Spleen (tissue), 11 donors: Measurements from ENCODE around the gene OPRL1. TPM values are rescaled to one million over a fixed set of nuclear protein-coding genes. Genes with fewer than 3 reads are reported as not detected.

ENCODE experiments used
- DNase-seq: peaks from one replicate; pipeline ENCODE4 v3.0.0-alpha.2; 2020
- H3K27ac ChIP-seq, 8 donors: fragments of 200-600 bp; sonication (generic) in 7 of 8; 1 replicate in 4 of 8; 2 replicates in 4 of 8; pipeline versions ENCODE4 v1.5.0 to v1.8.0; 2016 to 2021; ENCODE audit warnings: inconsistent platforms in 4 of 8, mild to moderate bottlenecking in 4 of 8, moderate library complexity in 1 of 8
- H3K27me3 ChIP-seq, 7 donors: fragments of 200-600 bp; sonication (generic) in 6 of 7; replicated peaks in 1 of 7; 1 replicate in 4 of 7; 2 replicates in 3 of 7; pipeline versions ENCODE4 v1.5.0 to v1.8.0; 2016 to 2021; ENCODE audit warnings: inconsistent platforms in 3 of 7, mild to moderate bottlenecking in 1 of 7
- H3K36me3 ChIP-seq, 6 donors: fragments of 200-600 bp; sonication (generic) in 5 of 6; 1 replicate in 4 of 6; 2 replicates in 2 of 6; pipeline versions ENCODE4 v1.5.0 to v1.8.0; 2016 to 2021; ENCODE audit warnings: inconsistent platforms in 2 of 6
- H3K4me1 ChIP-seq, 6 donors: fragments of 200-600 bp; sonication (generic) in 5 of 6; 1 replicate in 3 of 6; 2 replicates in 3 of 6; pipeline versions ENCODE4 v1.5.0 to v1.8.0; 2016 to 2021; ENCODE audit warnings: inconsistent platforms in 3 of 6
- H3K4me3 ChIP-seq, 8 donors: fragments of 200-600 bp; sonication (generic) in 7 of 8; 1 replicate in 4 of 8; 2 replicates in 4 of 8; pipeline versions ENCODE4 v1.5.0 to v1.8.0; 2016 to 2021; ENCODE audit warnings: inconsistent platforms in 4 of 8, mild to moderate bottlenecking in 4 of 8, moderate library complexity in 2 of 8
- H3K9me3 ChIP-seq, 8 donors: fragments of 200-600 bp; sonication (generic) in 7 of 8; 1 replicate in 4 of 8; 2 replicates in 4 of 8; pipeline versions ENCODE4 v1.5.0 to v1.8.0; 2016 to 2021; ENCODE audit warnings: inconsistent platforms in 4 of 8
- CTCF ChIP-seq, 11 experiments: fragments of 200-600 bp in 7 of 11; fragments of 450-650 bp in 4 of 11; sonication (generic) in 4 of 11; IDR thresholded peaks in 8 of 11; conservative IDR thresholded peaks in 3 of 11; 1 replicate in 7 of 11; 2 replicates in 4 of 11; pipeline versions ENCODE4 v1.4.0 to v1.8.0; 2016 to 2021; ENCODE audit warnings: antibody characterized with exemption in 11 of 11, inconsistent platforms in 4 of 11, mild to moderate bottlenecking in 1 of 11
- POLR2A ChIP-seq, 3 donors: fragments of 450-650 bp; IDR thresholded peaks; one replicate each; pipeline ENCODE4 v1.5.1; 2017; ENCODE audit warnings: antibody characterized with exemption in 3 of 3, mild to moderate bottlenecking in 1 of 3
- POLR2AphosphoS5 ChIP-seq, 3 donors: sonication (generic); formaldehyde crosslinking; IDR thresholded peaks; one replicate each; pipeline ENCODE4 v1.5.1; 2017; ENCODE audit warnings: antibody characterized with exemption in 3 of 3
- WGBS, 5 donors: extraction: QIAGEN DNeasy Blood & Tissue Kit in 3 of 5; methylation state at CpG; one replicate each; pipeline versions ENCODE4 v1.1.5 to v1.1.7; 2013 to 2018; 5-methylcytosine and 5-hydroxymethylcytosine counted together
- intact Hi-C: fragments of 100-400 bp; cut with DNase I; formaldehyde crosslinking; loops from one replicate; pipeline ENCODE4 v1.15.0; 2023; ENCODE audit warnings: low total_unique reads
- polyA plus RNA-seq, 3 donors: library from polyadenylated mRNA; stranded (reverse); fragments of 200-250 nt; gene quantifications; one replicate each; pipeline ENCODE4 v1.2.1, GENCODE V29; 2013
- total RNA-seq, 7 donors: library from RNA; depleted of rRNA in 3 of 7; stranded (reverse); fragments of >200 nt in 3 of 7; fragmentation: NEBNext Ultra II Directional in 4 of 7; extraction: Animal tissue kit (Norgen Biotek cat#: 25700) in 4 of 7; gene quantifications; one replicate each; pipeline versions ENCODE4 v1.1.0 to v1.2.1, GENCODE V29; 2016 to 2021
- donor health status: healthy with polysubstance abuse.
- donor health status: DM: no; HTN: no; CAD: no; lungs with moderate emphysema.
- donor health status: DM: no; HTN: no; CAD: no.
- donor health status: Bipolar disorder and iron deficiency.
- donor health status: healthy.
- donor health status: DM: no; HTN: no; CAD: no.
- donor health status: DM: yes; HTN: yes; CAD: no.

Gene OPRL1
- total and polyA plus RNA-seq, 10 donors = 1.9 to 7.9 (median 5.0) TPM

- no peak for TF ChIP-seq POLR2A (IDR thresholded peaks at IDR 0.05)
- no peak for TF ChIP-seq POLR2AphosphoS5 (IDR thresholded peaks at IDR 0.05)
- TF ChIP-seq CTCF (IDR thresholded peaks at IDR 0.05 in 8 of 11, conservative IDR thresholded peaks at IDR 0.05 in 3 of 11) = no peak
- intact Hi-C loops = no loop called here
Measured at GRCh38 chr20:64113796-64114355, 34.0 kb downstream of the OPRL1 start.

GRCh38 chr20:64114356-64114971 is 34.6 kb downstream of the OPRL1 start:
- Histone ChIP-seq H3K4me1 (peaks cover 0 to under 1% (median 0%) of the 10 kb centered on the region in 6 donors), H3K9me3 (no peaks in the 10 kb centered on the region), H3K36me3 (no peaks in the 10 kb centered on the region), H3K27ac (no peak overlapping the region), H3K4me3 (no peak overlapping the region), H3K27me3 (no peaks in the 10 kb centered on the region)
- 75 to 90% (median 86%) methylated on average over 10 to 14 of the region's 14 CpGs for WGBS, 5 donors
- peak; percentile 40 for DNase-seq
- TF ChIP-seq POLR2AphosphoS5 (IDR thresholded peaks at IDR 0.05) (no peak), CTCF (IDR thresholded peaks at IDR 0.05 in 8 of 11, conservative IDR thresholded peaks at IDR 0.05 in 3 of 11) (no peak), POLR2A (IDR thresholded peaks at IDR 0.05) (no peak)
- intact Hi-C loops = no loop called here

More at GRCh38 chr20:64113796-64114355, 34.0 kb downstream of the OPRL1 start:
- H3K4me3 ChIP-seq = no peak overlapping the region
- H3K4me1 ChIP-seq = no peaks in the 10 kb centered on the region
- no peak overlapping the region for H3K27ac ChIP-seq
- H3K9me3 ChIP-seq = no peaks in the 10 kb centered on the region
- H3K27me3 ChIP-seq = no peaks in the 10 kb centered on the region
- 70 to 84% (median 83%) methylated on average over 13 of the region's 13 CpGs for WGBS, 5 donors
- DNase-seq = peak; percentile 55
- H3K36me3 ChIP-seq = no peaks in the 10 kb centered on the region

- WGBS, 5 donors = 66 to 90% (median 84%) methylated on average over 9 to 14 of the region's 14 CpGs
- no peak for TF ChIP-seq CTCF (IDR thresholded peaks at IDR 0.05 in 8 of 11, conservative IDR thresholded peaks at IDR 0.05 in 3 of 11)
- no peak for TF ChIP-seq POLR2A (IDR thresholded peaks at IDR 0.05)
- TF ChIP-seq POLR2AphosphoS5 (IDR thresholded peaks at IDR 0.05) = no peak
- intact Hi-C loops = no loop called here
Measured at GRCh38 chr20:64115171-64115911, 35.5 kb downstream of the OPRL1 start.

GRCh38 chr20:64116016-64116415 is 36.1 kb downstream of the OPRL1 start:
- no peak overlapping the region for H3K4me3 ChIP-seq
- DNase-seq = peak; percentile 52
- WGBS, 5 donors = 86 to 93% (median 91%) methylated on average over 12 to 21 of the region's 21 CpGs
- TF ChIP-seq POLR2AphosphoS5 (IDR thresholded peaks at IDR 0.05) (no peak), CTCF (IDR thresholded peaks at IDR 0.05 in 8 of 11, conservative IDR thresholded peaks at IDR 0.05 in 3 of 11) (no peak), POLR2A (IDR thresholded peaks at IDR 0.05) (no peak)
- peaks cover 0 to 5% (median 3%) of the 10 kb centered on the region in 7 donors for H3K27me3 ChIP-seq
- intact Hi-C loops = no loop called here
- H3K36me3 ChIP-seq = no peaks in the 10 kb centered on the region
- peaks cover 0 to 15% (median 11%) of the 10 kb centered on the region in 6 donors for H3K4me1 ChIP-seq
- H3K27ac ChIP-seq = no peak overlapping the region
- H3K9me3 ChIP-seq = no peaks in the 10 kb centered on the region

More at GRCh38 chr20:64115171-64115911, 35.5 kb downstream of the OPRL1 start:
- peak; percentile 61 for DNase-seq
- no peaks in the 10 kb centered on the region for H3K36me3 ChIP-seq
- no peaks in the 10 kb centered on the region for H3K9me3 ChIP-seq
- H3K27me3 ChIP-seq = no peaks in the 10 kb centered on the region
- no peak overlapping the region for H3K27ac ChIP-seq
- H3K4me1 ChIP-seq = peaks cover 0 to 9% (median 6%) of the 10 kb centered on the region in 6 donors
- H3K4me3 ChIP-seq = no peak overlapping the region
